ENCODE data around the gene BOD1L1.

Gene BOD1L1

GRCh38 chr4:13524504-13525243 lies 102.9 kb downstream of the BOD1L1 start:
- no peak for DNase-seq (ENCODE audit: low read depth in 2 of 2)

GRCh38 chr4:13523591-13524503 lies 103.7 kb downstream of the BOD1L1 start:
- no peak for DNase-seq (ENCODE audit: low read depth in 2 of 2)

GRCh38 chr4:13523105-13523477 lies 104.4 kb downstream of the BOD1L1 start:
- no peak for DNase-seq (ENCODE audit: low read depth in 2 of 2)

- DNase-seq (ENCODE audit: low read depth in 2 of 2): no peak
Observed at GRCh38 chr4:13522282-13523104, 105.0 kb downstream of the BOD1L1 start.

GRCh38 chr4:13521047-13521446 lies 106.5 kb downstream of the BOD1L1 start:
- no peak for DNase-seq (ENCODE audit: low read depth in 2 of 2)

Data from stimulated activated CD8-positive, alpha-beta memory T cell treated with anti-CD3 and anti-CD28 coated beads, Interleukin-2, amount 100 ng/mL, for 48 hours (primary cell).